SU-DHL-6 (cell line): Measurements from ENCODE around the gene HELB.

Source experiments
- EZH2phosphoT487 ChIP-seq: fragments of 200-600 bp; sonication (generic), shearing (Covaris generic); conservative IDR thresholded peaks from 2 replicates; pipeline ENCODE4 v1.6.1; 2018; ENCODE audit warnings: mild to moderate bottlenecking, antibody characterized with exemption, low read length, moderate library complexity, mixed read lengths
- TF ChIP-seq, protein P1 (sequence below): fragments of 200-600 bp; sonication (generic); IDR thresholded peaks from one replicate; pipeline ENCODE4 v1.5.1; 2017; ENCODE audit warnings: antibody characterized with exemption, mild to moderate bottlenecking, low read length, moderate library complexity; ENCODE audit not compliant: insufficient read depth, poor library complexity, severe bottlenecking

DNA sequence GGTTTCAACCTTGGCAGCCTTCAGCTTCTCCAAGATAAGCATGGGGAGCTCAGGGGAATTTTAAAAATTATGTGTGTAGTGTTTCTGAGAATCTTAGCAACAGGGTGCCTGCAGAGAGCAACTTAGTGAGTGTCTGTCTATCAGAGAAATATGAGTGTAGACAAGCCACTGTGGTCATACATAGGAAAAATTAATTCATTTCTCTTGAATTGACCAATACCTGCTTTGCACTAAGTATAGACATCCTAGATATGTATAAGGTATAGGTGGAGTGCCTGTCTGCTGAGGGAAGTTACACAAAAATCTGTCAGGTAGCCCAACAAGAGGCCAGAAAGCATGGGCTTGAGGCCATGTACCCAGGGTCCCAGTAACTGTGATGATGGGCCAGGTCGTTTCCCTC lies 20.7 kb downstream of the HELB start:
- TF ChIP-seq, protein P1, sequence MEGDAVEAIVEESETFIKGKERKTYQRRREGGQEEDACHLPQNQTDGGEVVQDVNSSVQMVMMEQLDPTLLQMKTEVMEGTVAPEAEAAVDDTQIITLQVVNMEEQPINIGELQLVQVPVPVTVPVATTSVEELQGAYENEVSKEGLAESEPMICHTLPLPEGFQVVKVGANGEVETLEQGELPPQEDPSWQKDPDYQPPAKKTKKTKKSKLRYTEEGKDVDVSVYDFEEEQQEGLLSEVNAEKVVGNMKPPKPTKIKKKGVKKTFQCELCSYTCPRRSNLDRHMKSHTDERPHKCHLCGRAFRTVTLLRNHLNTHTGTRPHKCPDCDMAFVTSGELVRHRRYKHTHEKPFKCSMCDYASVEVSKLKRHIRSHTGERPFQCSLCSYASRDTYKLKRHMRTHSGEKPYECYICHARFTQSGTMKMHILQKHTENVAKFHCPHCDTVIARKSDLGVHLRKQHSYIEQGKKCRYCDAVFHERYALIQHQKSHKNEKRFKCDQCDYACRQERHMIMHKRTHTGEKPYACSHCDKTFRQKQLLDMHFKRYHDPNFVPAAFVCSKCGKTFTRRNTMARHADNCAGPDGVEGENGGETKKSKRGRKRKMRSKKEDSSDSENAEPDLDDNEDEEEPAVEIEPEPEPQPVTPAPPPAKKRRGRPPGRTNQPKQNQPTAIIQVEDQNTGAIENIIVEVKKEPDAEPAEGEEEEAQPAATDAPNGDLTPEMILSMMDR = no peak
- no peak for TF ChIP-seq EZH2phosphoT487
